Liver (tissue), 9 donors: ENCODE data around the gene TMSB4X. TPM values are rescaled to one million over a fixed set of nuclear protein-coding genes. Genes with fewer than 3 reads are reported as not detected.

ENCODE experiments used
- DNase-seq: peaks from one replicate; pipeline ENCODE4 v3.0.0-alpha.2; 2017; ENCODE audit warnings: low spot score
- H3K27ac ChIP-seq, 2 donors: one replicate each; pipeline ENCODE4 v1.7.0; 2013; ENCODE audit warnings: inconsistent platforms in 2 of 2, low read length in 2 of 2, control low read depth in 1 of 2, low read depth in 1 of 2, mild to moderate bottlenecking in 1 of 2
- H3K27me3 ChIP-seq, 4 donors: one replicate each; pipeline versions ENCODE4 v1.6.1 to v1.7.0; 2013; ENCODE audit warnings: low read length in 3 of 4, inconsistent platforms in 1 of 4, mild to moderate bottlenecking in 1 of 4, moderate library complexity in 1 of 4; ENCODE audit not compliant: control insufficient read depth in 4 of 4, insufficient read depth in 4 of 4
- H3K36me3 ChIP-seq, 4 donors: one replicate each; pipeline versions ENCODE4 v1.6.1 to v1.7.0; 2013; ENCODE audit warnings: low read length in 3 of 4, mild to moderate bottlenecking in 3 of 4, low read depth in 1 of 4, moderate library complexity in 1 of 4; ENCODE audit not compliant: control insufficient read depth in 4 of 4, insufficient read depth in 3 of 4
- H3K4me1 ChIP-seq, 4 donors: one replicate each; pipeline versions ENCODE4 v1.6.1 to v1.7.0; 2013; ENCODE audit warnings: low read length in 3 of 4, mild to moderate bottlenecking in 3 of 4, moderate library complexity in 1 of 4; ENCODE audit not compliant: control insufficient read depth in 4 of 4, insufficient read depth in 4 of 4
- H3K4me3 ChIP-seq, 3 donors: one replicate each; pipeline versions ENCODE4 v1.6.1 to v1.7.0; 2013; ENCODE audit warnings: low read length in 3 of 3, control low read depth in 1 of 3, low read depth in 1 of 3, mild to moderate bottlenecking in 1 of 3
- H3K9ac ChIP-seq, 2 donors: one replicate each; pipeline ENCODE4 v1.7.0; 2013; ENCODE audit warnings: low read length in 2 of 2, mild to moderate bottlenecking in 2 of 2, moderate library complexity in 2 of 2, control low read depth in 1 of 2, low read depth in 1 of 2
- H3K9me3 ChIP-seq, 4 donors: one replicate each; pipeline versions ENCODE4 v1.6.1 to v1.7.0; 2013; ENCODE audit warnings: low read length in 3 of 4; ENCODE audit not compliant: control insufficient read depth in 4 of 4
- ATF3 ChIP-seq: IDR thresholded peaks from 2 replicates; pipeline ENCODE4 v1.6.1; 2016; ENCODE audit warnings: antibody characterized with exemption
- CTCF ChIP-seq: fragments of 150-350 bp; IDR thresholded peaks from 2 replicates; pipeline ENCODE4 v1.5.1; 2017; ENCODE audit warnings: improper control_type of control experiment, low read depth, low read length; ENCODE audit not compliant: missing input control
- EGR1 ChIP-seq, 2 donors: IDR thresholded peaks; 2 replicates each; pipeline ENCODE4 v1.6.1; 2016 to 2018; ENCODE audit warnings: antibody characterized with exemption in 2 of 2, low read depth in 2 of 2
- FOXA1 ChIP-seq: IDR thresholded peaks from 2 replicates; pipeline ENCODE4 v1.6.1; 2016; ENCODE audit warnings: antibody characterized with exemption
- FOXA2 ChIP-seq: IDR thresholded peaks from 2 replicates; pipeline ENCODE4 v1.6.1; 2016; ENCODE audit warnings: antibody characterized with exemption
- GABPA ChIP-seq, 2 donors: IDR thresholded peaks in 1 of 2; conservative IDR thresholded peaks in 1 of 2; 2 replicates each; pipeline ENCODE4 v1.6.1; 2016; ENCODE audit warnings: antibody characterized with exemption in 2 of 2, mild to moderate bottlenecking in 1 of 2, moderate library complexity in 1 of 2
- HNF4A ChIP-seq, 2 donors: conservative IDR thresholded peaks; 2 replicates each; pipeline ENCODE4 v1.6.1; 2016; ENCODE audit warnings: antibody characterized with exemption in 2 of 2, mild to moderate bottlenecking in 2 of 2
- HNF4G ChIP-seq: IDR thresholded peaks from 2 replicates; pipeline ENCODE4 v1.6.1; 2016; ENCODE audit warnings: antibody characterized with exemption
- JUND ChIP-seq, 2 donors: IDR thresholded peaks; 2 replicates each; pipeline ENCODE4 v1.6.1; 2016; ENCODE audit warnings: antibody characterized with exemption in 2 of 2
- MAX ChIP-seq: IDR thresholded peaks from 2 replicates; pipeline ENCODE4 v1.6.1; 2016; ENCODE audit warnings: antibody characterized with exemption
- NR2F2 ChIP-seq: IDR thresholded peaks from 2 replicates; pipeline ENCODE4 v1.6.1; 2016; ENCODE audit warnings: antibody characterized with exemption
- RAD21 ChIP-seq, 2 donors: IDR thresholded peaks; 2 replicates each; pipeline ENCODE4 v1.6.1; 2016; ENCODE audit warnings: antibody characterized with exemption in 2 of 2, mild to moderate bottlenecking in 2 of 2
- RXRA ChIP-seq, 2 donors: IDR thresholded peaks; 2 replicates each; pipeline ENCODE4 v1.6.1; 2017 to 2018; ENCODE audit warnings: antibody characterized with exemption in 2 of 2, mild to moderate bottlenecking in 1 of 2
- SP1 ChIP-seq: IDR thresholded peaks from 2 replicates; pipeline ENCODE4 v1.6.1; 2018; ENCODE audit warnings: antibody characterized with exemption, mild to moderate bottlenecking
- TAF1 ChIP-seq: conservative IDR thresholded peaks from 2 replicates; pipeline ENCODE4 v1.6.1; 2016; ENCODE audit warnings: antibody characterized with exemption, mild to moderate bottlenecking
- YY1 ChIP-seq: IDR thresholded peaks from 2 replicates; pipeline ENCODE4 v1.6.1; 2016; ENCODE audit warnings: antibody characterized with exemption, mild to moderate bottlenecking
- ZBTB33 ChIP-seq: IDR thresholded peaks from 2 replicates; pipeline ENCODE4 v1.6.1; 2016; ENCODE audit warnings: antibody characterized with exemption
- WGBS: extraction: QIAGEN DNeasy Blood & Tissue Kit; methylation state at CpG from one replicate; pipeline ENCODE4 v1.1.7; 2013; 5-methylcytosine and 5-hydroxymethylcytosine counted together
- polyA plus RNA-seq, 2 donors: library from polyadenylated mRNA; stranded (reverse) in 1 of 2; unstranded in 1 of 2; fragments of 200-250 nt in 1 of 2; fragments of >200 nt in 1 of 2; fragmentation: Nextera tagmentation in 1 of 2; extraction: Ambion mirVana in 1 of 2; gene quantifications; one replicate each; pipeline versions ENCODE4 v1.2.1 to v1.2.3, GENCODE V29; 2013 to 2015
- total RNA-seq, 2 donors: library from RNA; depleted of rRNA; stranded (reverse); fragments of >200 nt; gene quantifications; one replicate each; pipeline ENCODE4 v1.2.3, GENCODE V29; 2014
- TF ChIP-seq, protein P1 (sequence below): IDR thresholded peaks from 2 replicates; pipeline ENCODE4 v1.6.1; 2016; ENCODE audit warnings: antibody characterized with exemption, mild to moderate bottlenecking
- donor health status: healthy.
- donor health status: healthy.
- donor health status: healthy.
- donor health status: healthy.
- donor health status: healthy.

Gene TMSB4X
- total and polyA plus RNA-seq, 4 donors: 658 to 1,704 (median 816) TPM

- TF ChIP-seq YY1 (peak; percentile 61), MAX (peak; percentile 68), NR2F2 (no peak), CTCF (no peak), JUND (IDR thresholded peaks at IDR 0.05) (peak; percentile 95 to 97), ATF3 (peak; percentile 75), TAF1 (peak; percentile 32), HNF4G (no peak), SP1 (peak; percentile 44), FOXA2 (peak; percentile 40), HNF4A (conservative IDR thresholded peaks at IDR 0.05) (peak; percentile 32 to 60), EGR1 (IDR thresholded peaks at IDR 0.05; ENCODE audit: low read depth in 2 of 2) (peak in 1 of 2 donors; percentile 56), GABPA (IDR thresholded peaks at IDR 0.05 in 1 of 2, conservative IDR thresholded peaks at IDR 0.05 in 1 of 2) (no peak), ZBTB33 (peak; percentile 45), FOXA1 (no peak), RXRA (IDR thresholded peaks at IDR 0.05) (peak; percentile 22 to 69), RAD21 (IDR thresholded peaks at IDR 0.05) (peak; percentile 46 to 48)
- TF ChIP-seq, protein P1, sequence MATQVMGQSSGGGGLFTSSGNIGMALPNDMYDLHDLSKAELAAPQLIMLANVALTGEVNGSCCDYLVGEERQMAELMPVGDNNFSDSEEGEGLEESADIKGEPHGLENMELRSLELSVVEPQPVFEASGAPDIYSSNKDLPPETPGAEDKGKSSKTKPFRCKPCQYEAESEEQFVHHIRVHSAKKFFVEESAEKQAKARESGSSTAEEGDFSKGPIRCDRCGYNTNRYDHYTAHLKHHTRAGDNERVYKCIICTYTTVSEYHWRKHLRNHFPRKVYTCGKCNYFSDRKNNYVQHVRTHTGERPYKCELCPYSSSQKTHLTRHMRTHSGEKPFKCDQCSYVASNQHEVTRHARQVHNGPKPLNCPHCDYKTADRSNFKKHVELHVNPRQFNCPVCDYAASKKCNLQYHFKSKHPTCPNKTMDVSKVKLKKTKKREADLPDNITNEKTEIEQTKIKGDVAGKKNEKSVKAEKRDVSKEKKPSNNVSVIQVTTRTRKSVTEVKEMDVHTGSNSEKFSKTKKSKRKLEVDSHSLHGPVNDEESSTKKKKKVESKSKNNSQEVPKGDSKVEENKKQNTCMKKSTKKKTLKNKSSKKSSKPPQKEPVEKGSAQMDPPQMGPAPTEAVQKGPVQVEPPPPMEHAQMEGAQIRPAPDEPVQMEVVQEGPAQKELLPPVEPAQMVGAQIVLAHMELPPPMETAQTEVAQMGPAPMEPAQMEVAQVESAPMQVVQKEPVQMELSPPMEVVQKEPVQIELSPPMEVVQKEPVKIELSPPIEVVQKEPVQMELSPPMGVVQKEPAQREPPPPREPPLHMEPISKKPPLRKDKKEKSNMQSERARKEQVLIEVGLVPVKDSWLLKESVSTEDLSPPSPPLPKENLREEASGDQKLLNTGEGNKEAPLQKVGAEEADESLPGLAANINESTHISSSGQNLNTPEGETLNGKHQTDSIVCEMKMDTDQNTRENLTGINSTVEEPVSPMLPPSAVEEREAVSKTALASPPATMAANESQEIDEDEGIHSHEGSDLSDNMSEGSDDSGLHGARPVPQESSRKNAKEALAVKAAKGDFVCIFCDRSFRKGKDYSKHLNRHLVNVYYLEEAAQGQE: no peak
- peak overlapping the region; percentile 3 to 11 for H3K27ac ChIP-seq
- no peak overlapping the region for H3K4me3 ChIP-seq
- no peak overlapping the region for H3K9ac ChIP-seq
- H3K9me3 ChIP-seq: no peaks in the 10 kb centered on the region
- 30% methylated on average over 7 of the region's 7 CpGs for WGBS
- no peaks in the 10 kb centered on the region for H3K36me3 ChIP-seq
- H3K4me1 ChIP-seq: peaks cover 4 to 20% (median 9%) of the 10 kb centered on the region in 4 donors
- no peak for DNase-seq
- H3K27me3 ChIP-seq: no peaks in the 10 kb centered on the region
These were observed 13.9 kb downstream of the TMSB4X start for GRCh38 chrX:12988797-12989196.
